ENCODE data around the gene PROM2.

PROM2 gene

DNA sequence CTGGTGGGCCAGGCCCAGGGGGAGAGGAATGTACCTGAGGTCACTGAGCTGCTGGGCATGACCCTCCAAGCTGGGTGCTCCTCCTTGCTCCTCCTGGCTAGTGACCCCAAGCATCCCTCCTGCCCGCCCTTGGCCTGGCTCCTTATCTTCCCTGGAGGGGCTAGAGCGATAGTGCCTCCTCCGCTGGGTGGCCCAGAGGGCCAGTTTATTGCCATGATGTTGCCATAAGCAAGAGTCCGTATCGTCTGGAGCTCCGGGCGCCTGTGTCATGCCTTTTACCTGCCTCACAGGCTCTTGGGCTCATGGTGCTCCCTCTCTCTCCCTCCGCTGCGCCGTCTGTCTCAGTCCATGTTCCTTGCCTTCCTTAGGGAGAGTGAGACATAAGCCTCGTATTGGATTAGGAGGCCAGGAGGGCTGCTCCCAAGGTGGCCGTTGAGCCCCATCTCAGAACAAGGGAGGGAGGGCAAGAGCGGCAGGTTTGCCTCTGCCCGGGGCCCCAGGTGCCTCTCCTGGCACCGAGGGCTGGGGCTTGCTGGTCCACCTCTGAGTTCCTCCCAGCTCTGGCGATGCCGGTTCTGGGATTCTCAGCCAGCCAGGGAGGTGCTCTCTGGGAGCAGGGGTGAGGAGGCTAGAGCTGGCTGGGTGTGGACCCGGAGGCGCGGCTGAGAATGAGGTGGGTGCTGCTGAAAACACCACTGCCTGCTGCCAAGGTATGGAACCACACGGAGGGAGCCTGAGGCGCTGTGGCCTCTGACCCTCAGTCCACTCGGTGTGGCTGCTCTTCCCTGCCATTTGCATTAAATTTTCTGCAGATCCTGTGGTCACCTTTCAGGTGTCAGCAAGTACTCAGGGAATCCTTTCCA lies 45.5 kb downstream of the PROM2 start:
- no peak for DNase-seq (ENCODE audit: low spot score)

GRCh38 chr2:95320344-95320712 lies 46.1 kb downstream of the PROM2 start:
- no peak for DNase-seq (ENCODE audit: low spot score)

- no peak for DNase-seq (ENCODE audit: low spot score)
Observed at GRCh38 chr2:95320986-95321767, 46.9 kb downstream of the PROM2 start.

- DNase-seq (ENCODE audit: low spot score): peak; percentile 30
Observed at GRCh38 chr2:95323347-95324155, 49.3 kb downstream of the PROM2 start.

- no peak for DNase-seq (ENCODE audit: low spot score)
Observed at GRCh38 chr2:95325026-95325425, 50.8 kb downstream of the PROM2 start.

GRCh38 chr2:95325590-95326432 lies 51.6 kb downstream of the PROM2 start:
- no peak for DNase-seq (ENCODE audit: low spot score)

- DNase-seq (ENCODE audit: low spot score): no peak
Observed at GRCh38 chr2:95326433-95327140, 52.3 kb downstream of the PROM2 start.

- DNase-seq (ENCODE audit: low spot score): no peak
Observed at GRCh38 chr2:95327861-95328260, 53.6 kb downstream of the PROM2 start.

DNA sequence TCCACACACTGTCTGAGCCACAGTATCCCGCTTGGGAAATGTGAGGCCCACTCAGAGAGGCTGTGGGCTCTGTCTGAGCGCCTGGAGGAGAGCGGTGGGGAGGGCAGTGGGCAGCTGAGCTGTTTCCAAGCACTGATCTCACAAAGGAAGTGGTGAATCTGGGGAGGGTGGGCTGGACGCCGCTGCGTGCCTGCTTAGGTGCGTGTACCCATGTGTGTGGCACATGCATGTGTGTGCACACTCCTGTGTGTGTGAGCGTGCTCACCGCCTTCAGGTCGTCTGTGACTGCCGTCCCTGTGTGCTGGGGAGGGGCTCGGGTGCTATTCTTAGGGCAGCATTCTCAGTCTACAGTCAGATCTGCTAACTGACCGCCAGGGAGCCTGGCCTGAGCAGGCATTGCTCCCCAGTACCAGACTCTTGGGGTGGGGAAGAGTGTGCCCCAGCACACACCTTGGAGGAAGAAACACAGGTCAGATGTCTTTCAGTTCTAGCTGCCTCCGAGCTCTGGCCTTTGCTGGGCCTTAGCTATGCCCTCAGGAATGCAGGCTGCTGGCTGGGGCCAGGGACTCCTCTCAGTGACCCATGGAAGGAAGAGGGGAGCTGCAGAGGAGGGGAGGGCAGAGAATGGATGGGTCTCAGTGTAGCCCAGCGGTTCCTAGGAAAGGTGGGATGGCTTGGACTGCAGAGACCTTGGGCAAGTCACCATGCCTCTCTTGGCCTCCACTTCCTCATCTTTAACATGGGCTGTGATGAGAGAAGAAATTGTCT lies 54.3 kb downstream of the PROM2 start:
- DNase-seq (ENCODE audit: low spot score): no peak

- no peak for DNase-seq (ENCODE audit: low spot score)
Observed at GRCh38 chr2:95329401-95329800, 55.2 kb downstream of the PROM2 start.

DNA sequence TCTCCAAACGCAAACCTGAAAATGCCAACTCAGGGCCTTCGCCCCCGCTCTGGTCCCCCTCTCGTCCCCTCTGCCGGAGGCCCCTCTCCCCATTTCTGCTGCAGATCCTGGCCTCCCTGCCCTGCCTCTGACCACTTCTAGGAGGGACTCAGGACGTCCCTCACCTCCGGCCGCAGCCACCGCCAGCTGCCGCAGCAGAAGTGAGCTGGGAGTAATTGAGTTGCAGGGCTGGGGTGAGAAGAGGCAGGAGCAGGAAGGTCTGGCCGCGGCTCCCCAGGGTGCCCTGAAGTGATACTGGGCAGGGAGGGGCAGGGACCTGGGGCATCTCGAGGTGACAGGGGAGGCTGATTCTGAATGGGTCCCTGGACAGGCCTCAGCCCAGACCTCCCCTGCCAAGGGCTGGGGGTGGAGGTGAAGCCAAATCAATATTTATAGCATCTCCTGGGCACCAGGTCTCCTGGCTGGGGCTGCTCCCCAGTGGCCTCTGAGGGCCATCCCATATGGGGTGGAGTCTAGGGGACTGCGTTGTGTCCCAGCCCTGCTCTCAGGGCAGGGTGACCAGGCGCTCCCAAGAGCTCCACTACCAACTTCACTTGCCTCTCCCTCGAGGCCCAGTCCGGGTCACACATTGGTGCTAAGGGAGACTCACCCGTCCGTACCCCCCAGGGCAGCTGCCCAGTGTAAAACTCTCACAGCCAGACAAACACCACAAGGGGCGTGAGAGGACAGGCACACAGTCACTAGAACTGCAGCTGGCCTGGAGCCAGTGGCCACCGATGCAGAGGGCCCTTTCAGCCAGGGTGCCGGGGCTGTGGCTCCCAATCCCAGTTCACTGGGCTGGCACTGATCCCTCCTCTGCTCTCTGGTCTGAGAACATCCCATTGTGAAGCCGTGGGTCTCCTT lies 55.9 kb downstream of the PROM2 start:
- peak; percentile 13 for DNase-seq (ENCODE audit: low spot score)

GRCh38 chr2:95330794-95331338 lies 56.6 kb downstream of the PROM2 start:
- no peak for DNase-seq (ENCODE audit: low spot score)

GRCh38 chr2:95331606-95332005 lies 57.4 kb downstream of the PROM2 start:
- no peak for DNase-seq (ENCODE audit: low spot score)

DNA sequence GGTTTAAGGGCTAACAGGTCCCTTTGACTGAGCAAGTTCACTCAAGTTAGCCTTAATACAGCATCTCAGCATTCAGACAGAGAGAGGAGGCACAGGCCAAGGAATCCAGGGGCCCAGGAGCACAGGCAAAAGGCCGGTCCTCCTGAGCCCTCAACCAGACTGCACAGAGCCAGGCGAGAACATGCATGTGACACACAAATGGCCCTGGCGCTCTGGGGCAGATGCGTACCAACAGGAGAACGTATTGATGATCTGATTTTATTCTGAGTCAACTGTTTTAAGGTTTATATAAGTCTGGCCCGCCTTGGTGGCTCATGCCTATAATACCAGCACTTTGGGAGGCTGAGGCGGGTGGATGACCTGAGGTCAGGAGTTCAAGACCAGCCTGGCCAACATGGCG lies 57.8 kb downstream of the PROM2 start:
- no peak for DNase-seq (ENCODE audit: low spot score)

GRCh38 chr2:95333056-95333455 lies 58.8 kb downstream of the PROM2 start:
- DNase-seq (ENCODE audit: low spot score): no peak

DNA sequence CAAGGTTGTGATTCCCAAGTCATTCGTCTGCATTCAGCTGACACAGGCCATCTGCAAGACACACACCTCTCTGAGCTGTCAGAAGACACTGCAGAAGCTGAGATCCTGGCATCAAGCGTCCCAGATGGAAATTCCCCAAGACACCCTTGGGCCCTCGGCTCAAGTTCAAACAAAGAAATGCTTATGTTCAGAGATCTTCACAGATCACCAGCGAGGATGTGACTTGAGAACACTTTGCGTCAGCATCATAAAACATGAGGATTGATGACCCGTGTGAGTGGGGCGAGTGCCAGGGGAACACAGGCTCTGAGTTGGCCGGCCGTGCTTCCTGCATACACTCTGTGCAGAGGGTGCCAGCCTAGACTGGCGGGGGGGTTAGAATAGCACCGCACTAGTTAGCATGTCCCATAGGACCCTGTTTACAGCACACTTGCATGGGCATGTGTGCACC lies 59.7 kb downstream of the PROM2 start:
- DNase-seq (ENCODE audit: low spot score): no peak

- no peak for DNase-seq (ENCODE audit: low spot score)
Observed at GRCh38 chr2:95334916-95335641, 60.8 kb downstream of the PROM2 start.

DNA sequence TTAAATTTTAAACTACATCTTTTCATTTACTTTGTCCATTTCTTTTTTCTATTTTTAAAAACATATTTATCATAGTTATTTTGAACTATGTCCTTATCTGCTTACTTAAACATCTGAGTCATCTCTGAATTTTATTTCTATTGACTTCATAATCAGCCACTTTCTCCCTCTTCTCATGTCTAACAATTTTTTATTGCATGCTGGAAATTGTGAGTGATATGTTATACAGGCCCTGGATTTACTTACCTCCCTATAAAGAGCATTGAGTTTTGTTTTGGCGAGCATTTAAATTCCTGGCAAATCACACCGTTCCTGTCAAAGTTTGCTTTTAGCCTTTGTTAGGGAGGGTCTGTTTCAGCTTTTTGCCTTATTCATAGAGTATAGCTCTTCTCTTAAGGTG lies 62.2 kb downstream of the PROM2 start:
- DNase-seq (ENCODE audit: low spot score): no peak

All from SK-N-DZ (cell line).